Measurements from ENCODE around the gene KDM4C.

KDM4C gene

DNA sequence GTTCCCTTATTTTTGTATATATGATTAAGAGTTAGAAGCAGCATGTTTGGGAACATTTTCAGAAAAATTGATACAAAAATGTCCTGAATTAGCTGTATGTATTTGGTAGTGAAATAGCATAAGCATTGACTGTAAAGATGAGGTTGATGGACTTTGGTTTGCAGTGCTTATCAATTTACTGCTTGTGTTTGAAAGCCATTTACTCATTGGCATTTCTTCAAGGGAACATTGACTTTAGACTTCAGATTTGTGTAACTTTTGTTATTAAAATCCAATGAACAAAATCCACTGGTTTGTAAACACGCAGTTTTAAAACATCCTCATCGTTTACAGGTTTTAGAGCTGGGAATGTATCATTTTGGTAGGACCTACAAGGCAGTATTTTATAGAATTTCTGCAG lies 61.3 kb downstream of the KDM4C start:
- Histone ChIP-seq H3K27ac (ENCODE audit: low read depth, low read length) (no peak overlapping the region), H3K9ac (ENCODE audit: low read length in 5 of 5) (no peak overlapping the region), H3K9me3 (ENCODE audit: control insufficient read depth in 5 of 5, low read length in 5 of 5) (no peaks in the 10 kb centered on the region), H3K4me3 (ENCODE audit: low read depth in 1 of 5, low read length in 5 of 5) (no peak overlapping the region), H3K4me1 (ENCODE audit: control insufficient read depth in 5 of 5, insufficient read depth in 5 of 5, low read length in 5 of 5) (no peaks in the 10 kb centered on the region), H3K36me3 (ENCODE audit: control insufficient read depth in 5 of 5, insufficient read depth in 5 of 5, low read length in 5 of 5) (peaks cover 6 to 24% (median 13%) of the 10 kb centered on the region in 5 donors), H3K27me3 (ENCODE audit: control insufficient read depth in 5 of 5, insufficient read depth in 4 of 5, low read length in 5 of 5) (no peaks in the 10 kb centered on the region)

DNA sequence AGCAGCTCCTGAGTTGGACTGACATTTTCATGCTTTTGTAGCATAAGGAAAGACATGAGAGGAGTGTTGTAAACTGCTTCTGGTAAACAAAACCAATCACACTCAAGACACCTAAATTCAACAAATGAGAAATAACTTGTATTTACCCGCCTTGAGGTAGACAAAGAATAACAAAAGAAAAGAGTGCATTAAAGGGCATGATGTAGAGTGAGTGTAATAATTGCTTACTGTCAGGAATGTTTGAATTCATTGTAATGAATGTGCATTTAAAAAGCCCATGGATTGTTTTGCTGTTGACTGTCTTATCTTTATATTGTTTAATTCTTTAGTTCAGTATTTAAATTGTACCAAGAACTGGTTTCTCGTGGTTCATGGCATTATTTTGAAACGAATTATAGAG lies 61.8 kb downstream of the KDM4C start:
- H3K27ac ChIP-seq (ENCODE audit: low read depth, low read length): no peak overlapping the region
- H3K9me3 ChIP-seq (ENCODE audit: control insufficient read depth in 5 of 5, low read length in 5 of 5): no peaks in the 10 kb centered on the region
- H3K4me1 ChIP-seq (ENCODE audit: control insufficient read depth in 5 of 5, insufficient read depth in 5 of 5, low read length in 5 of 5): no peaks in the 10 kb centered on the region

DNA sequence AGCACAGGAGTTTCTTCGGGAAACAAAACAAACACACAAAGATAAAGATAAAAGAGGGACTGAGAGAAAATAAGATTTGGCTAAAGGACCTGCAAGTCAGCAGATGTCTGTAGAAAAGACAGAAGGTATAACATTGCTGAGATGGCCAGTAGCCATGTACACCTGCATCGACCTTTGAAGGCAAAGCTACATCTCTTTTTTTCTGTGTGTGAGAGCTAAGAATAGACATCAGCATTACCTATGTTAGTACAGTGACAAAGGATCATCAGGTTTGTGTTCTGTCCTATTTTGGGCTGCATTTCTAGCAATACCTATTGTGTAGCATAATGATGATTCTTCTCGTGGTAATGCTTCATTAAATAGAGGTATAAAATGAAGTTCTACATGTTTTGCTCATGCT lies 64.9 kb downstream of the KDM4C start:
- no peak overlapping the region for H3K4me3 ChIP-seq (ENCODE audit: low read depth in 1 of 5, low read length in 5 of 5)
- no peaks in the 10 kb centered on the region for H3K9me3 ChIP-seq (ENCODE audit: control insufficient read depth in 5 of 5, low read length in 5 of 5)
- no peak overlapping the region for H3K27ac ChIP-seq (ENCODE audit: low read depth, low read length)
- no peak overlapping the region for H3K9ac ChIP-seq (ENCODE audit: low read length in 5 of 5)
- H3K36me3 ChIP-seq (ENCODE audit: control insufficient read depth in 5 of 5, insufficient read depth in 5 of 5, low read length in 5 of 5): peaks cover 5 to 21% (median 11%) of the 10 kb centered on the region in 5 donors
- no peaks in the 10 kb centered on the region for H3K27me3 ChIP-seq (ENCODE audit: control insufficient read depth in 5 of 5, insufficient read depth in 4 of 5, low read length in 5 of 5)
- H3K4me1 ChIP-seq (ENCODE audit: control insufficient read depth in 5 of 5, insufficient read depth in 5 of 5, low read length in 5 of 5): no peaks in the 10 kb centered on the region

More for the DNA sequence above, 61.8 kb downstream of the KDM4C start:
- Histone ChIP-seq H3K9ac (ENCODE audit: low read length in 5 of 5) (no peak overlapping the region), H3K4me3 (ENCODE audit: low read depth in 1 of 5, low read length in 5 of 5) (no peak overlapping the region), H3K36me3 (ENCODE audit: control insufficient read depth in 5 of 5, insufficient read depth in 5 of 5, low read length in 5 of 5) (peaks cover 6 to 24% (median 14%) of the 10 kb centered on the region in 5 donors), H3K27me3 (ENCODE audit: control insufficient read depth in 5 of 5, insufficient read depth in 4 of 5, low read length in 5 of 5) (no peaks in the 10 kb centered on the region)

DNA sequence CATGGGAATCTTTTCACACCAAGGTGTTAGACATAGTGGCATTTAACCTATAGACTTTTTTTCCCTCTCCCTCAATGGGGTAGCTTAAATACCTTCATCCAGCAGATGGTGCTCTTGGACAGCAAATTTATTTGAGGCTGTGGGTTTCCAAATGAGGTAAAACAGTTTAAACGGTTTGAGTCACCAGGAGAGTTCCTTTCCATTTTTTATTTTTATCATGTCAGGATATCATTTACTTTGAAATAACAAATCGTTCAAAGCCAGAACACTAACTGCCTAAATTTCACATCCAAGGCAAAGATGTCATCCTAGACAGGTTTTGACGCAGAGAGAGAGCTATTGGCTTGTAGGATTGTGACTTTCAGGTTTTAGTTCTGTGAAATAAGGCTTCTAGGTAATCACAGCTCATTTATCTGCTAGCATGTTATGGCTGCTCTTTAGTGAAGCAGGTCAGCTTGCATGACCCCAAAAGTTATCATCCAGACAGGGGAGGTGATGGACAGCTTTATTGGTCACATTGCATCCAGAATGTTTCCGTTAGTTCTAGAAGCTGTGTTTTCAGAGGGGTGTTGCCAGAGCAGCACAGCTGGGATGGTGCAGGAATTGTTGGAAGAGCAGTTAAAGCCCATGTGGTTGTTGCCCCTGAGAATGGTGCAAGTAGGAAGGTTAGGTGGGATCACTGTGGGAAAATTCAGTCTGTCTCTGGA lies 69.8 kb downstream of the KDM4C start:
- Histone ChIP-seq H3K27me3 (ENCODE audit: control insufficient read depth in 5 of 5, insufficient read depth in 4 of 5, low read length in 5 of 5) (no peaks in the 10 kb centered on the region), H3K36me3 (ENCODE audit: control insufficient read depth in 5 of 5, insufficient read depth in 5 of 5, low read length in 5 of 5) (peaks cover 10 to 24% (median 11%) of the 10 kb centered on the region in 5 donors), H3K27ac (ENCODE audit: low read depth, low read length) (no peak overlapping the region), H3K9ac (ENCODE audit: low read length in 5 of 5) (no peak overlapping the region), H3K4me3 (ENCODE audit: low read depth in 1 of 5, low read length in 5 of 5) (no peak overlapping the region), H3K9me3 (ENCODE audit: control insufficient read depth in 5 of 5, low read length in 5 of 5) (peaks cover 0 to 5% (median 0%) of the 10 kb centered on the region in 5 donors), H3K4me1 (ENCODE audit: control insufficient read depth in 5 of 5, insufficient read depth in 5 of 5, low read length in 5 of 5) (no peaks in the 10 kb centered on the region)

DNA sequence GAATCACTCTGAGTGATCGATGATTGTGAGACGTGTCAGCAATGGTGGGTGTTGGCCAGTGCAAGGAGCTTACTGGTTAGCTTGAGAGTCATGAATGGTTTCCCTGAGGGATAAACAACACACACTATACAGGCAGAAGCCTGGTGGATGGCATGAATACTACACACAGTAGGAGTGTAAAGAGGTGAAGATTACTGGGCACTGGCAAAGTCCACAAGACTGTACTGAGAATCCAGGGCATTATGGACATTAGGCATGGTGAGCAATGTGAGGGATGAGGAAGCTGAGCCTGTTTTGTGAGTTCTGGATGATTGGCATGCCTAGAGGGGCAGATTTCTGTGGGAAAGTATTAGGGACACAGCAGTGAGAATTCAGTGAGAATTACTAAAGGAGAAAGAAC lies 71.3 kb downstream of the KDM4C start:
- peaks cover 4 to 10% (median 5%) of the 10 kb centered on the region in 5 donors for H3K36me3 ChIP-seq (ENCODE audit: control insufficient read depth in 5 of 5, insufficient read depth in 5 of 5, low read length in 5 of 5)
- H3K4me3 ChIP-seq (ENCODE audit: low read depth in 1 of 5, low read length in 5 of 5): no peak overlapping the region
- peaks cover 0 to 5% (median 0%) of the 10 kb centered on the region in 5 donors for H3K9me3 ChIP-seq (ENCODE audit: control insufficient read depth in 5 of 5, low read length in 5 of 5)
- no peaks in the 10 kb centered on the region for H3K27me3 ChIP-seq (ENCODE audit: control insufficient read depth in 5 of 5, insufficient read depth in 4 of 5, low read length in 5 of 5)
- H3K9ac ChIP-seq (ENCODE audit: low read length in 5 of 5): no peak overlapping the region
- H3K27ac ChIP-seq (ENCODE audit: low read depth, low read length): no peak overlapping the region
- no peaks in the 10 kb centered on the region for H3K4me1 ChIP-seq (ENCODE audit: control insufficient read depth in 5 of 5, insufficient read depth in 5 of 5, low read length in 5 of 5)

DNA sequence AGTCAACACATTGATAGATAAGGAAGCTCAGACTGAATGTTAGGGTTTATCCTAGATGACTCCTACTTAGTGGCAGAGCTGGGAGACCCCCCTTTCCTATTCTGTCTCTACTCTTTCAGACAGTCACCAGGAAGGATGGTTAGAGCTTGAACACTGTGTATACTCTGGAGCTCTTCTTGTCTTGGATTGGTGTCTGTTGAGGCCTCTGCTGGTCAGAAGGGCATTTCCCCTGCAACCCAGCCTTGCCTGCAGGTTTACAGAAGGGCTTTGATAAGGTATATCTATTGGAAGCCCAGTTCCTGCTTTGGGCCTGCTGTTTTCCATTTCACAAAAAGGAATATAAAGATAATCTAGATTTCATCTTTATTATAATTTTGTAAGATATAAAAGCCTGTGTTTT lies 71.8 kb downstream of the KDM4C start:
- Histone ChIP-seq H3K4me3 (ENCODE audit: low read depth in 1 of 5, low read length in 5 of 5) (no peak overlapping the region), H3K4me1 (ENCODE audit: control insufficient read depth in 5 of 5, insufficient read depth in 5 of 5, low read length in 5 of 5) (no peaks in the 10 kb centered on the region)

DNA sequence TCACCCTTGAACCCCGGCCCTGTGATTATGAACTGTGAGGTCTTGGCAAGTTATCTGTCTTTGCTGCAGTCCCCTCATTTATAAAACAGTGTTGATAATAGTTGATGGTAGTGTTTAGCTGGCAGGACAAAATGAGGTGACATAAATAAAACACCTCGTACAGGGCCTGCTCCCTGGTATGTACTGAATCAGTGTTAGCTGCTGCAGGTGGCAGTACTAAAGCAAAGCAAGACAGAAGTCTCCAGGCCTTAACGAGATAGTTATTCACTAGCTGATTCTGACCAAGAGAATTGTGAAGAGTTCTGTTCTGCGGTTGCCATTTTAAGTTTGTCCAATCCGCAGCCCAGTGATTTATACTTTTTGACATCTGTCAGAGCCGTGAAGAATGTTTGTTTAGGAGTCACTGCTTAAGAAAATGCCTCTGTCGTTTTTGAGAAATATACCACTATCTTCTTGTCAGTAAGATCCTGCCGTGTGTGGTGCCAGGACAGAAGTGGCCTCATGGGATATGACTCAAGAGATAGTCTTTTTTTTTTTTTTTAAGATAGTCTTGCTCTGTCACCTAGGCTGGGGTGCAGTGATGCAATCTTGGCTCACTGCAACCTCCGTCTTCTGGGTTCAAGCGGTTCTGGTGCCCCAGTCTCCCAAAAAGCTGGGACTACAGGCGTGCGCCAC lies 75.9 kb downstream of the KDM4C start:
- H3K27ac ChIP-seq (ENCODE audit: low read depth, low read length): no peak overlapping the region
- H3K4me1 ChIP-seq (ENCODE audit: control insufficient read depth in 5 of 5, insufficient read depth in 5 of 5, low read length in 5 of 5): no peaks in the 10 kb centered on the region
- no peaks in the 10 kb centered on the region for H3K27me3 ChIP-seq (ENCODE audit: control insufficient read depth in 5 of 5, insufficient read depth in 4 of 5, low read length in 5 of 5)
- no peak overlapping the region for H3K4me3 ChIP-seq (ENCODE audit: low read depth in 1 of 5, low read length in 5 of 5)
- peaks cover 0 to 6% (median 0%) of the 10 kb centered on the region in 5 donors for H3K9me3 ChIP-seq (ENCODE audit: control insufficient read depth in 5 of 5, low read length in 5 of 5)
- H3K9ac ChIP-seq (ENCODE audit: low read length in 5 of 5): no peak overlapping the region
- H3K36me3 ChIP-seq (ENCODE audit: control insufficient read depth in 5 of 5, insufficient read depth in 5 of 5, low read length in 5 of 5): peaks cover 5 to 17% (median 16%) of the 10 kb centered on the region in 5 donors

More for the DNA sequence above, 71.8 kb downstream of the KDM4C start:
- peaks cover 6 to 11% (median 8%) of the 10 kb centered on the region in 5 donors for H3K36me3 ChIP-seq (ENCODE audit: control insufficient read depth in 5 of 5, insufficient read depth in 5 of 5, low read length in 5 of 5)
- no peak overlapping the region for H3K27ac ChIP-seq (ENCODE audit: low read depth, low read length)
- H3K9ac ChIP-seq (ENCODE audit: low read length in 5 of 5): no peak overlapping the region
- peaks cover 0 to 6% (median 0%) of the 10 kb centered on the region in 5 donors for H3K9me3 ChIP-seq (ENCODE audit: control insufficient read depth in 5 of 5, low read length in 5 of 5)
- H3K27me3 ChIP-seq (ENCODE audit: control insufficient read depth in 5 of 5, insufficient read depth in 4 of 5, low read length in 5 of 5): no peaks in the 10 kb centered on the region

DNA sequence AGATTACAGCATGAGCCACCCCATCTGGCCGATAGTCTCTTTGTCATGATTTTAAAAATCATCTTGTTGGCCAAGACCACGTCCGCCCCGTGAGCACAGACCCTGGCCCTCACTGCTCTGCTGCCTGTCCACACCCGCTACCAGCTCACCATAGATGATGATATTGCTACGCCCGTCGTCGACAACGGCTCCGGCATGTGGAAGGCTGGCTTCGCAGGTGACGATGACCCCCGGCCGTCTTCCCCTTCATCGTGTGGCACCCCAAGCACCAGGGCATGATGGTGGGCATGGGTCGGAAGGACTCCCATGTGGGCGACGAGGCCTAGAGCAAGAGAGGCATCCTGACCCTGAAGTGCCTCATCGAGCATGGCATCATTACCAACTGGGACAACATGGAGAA lies 76.5 kb downstream of the KDM4C start:
- H3K4me1 ChIP-seq (ENCODE audit: control insufficient read depth in 5 of 5, insufficient read depth in 5 of 5, low read length in 5 of 5): no peaks in the 10 kb centered on the region
- H3K4me3 ChIP-seq (ENCODE audit: low read depth in 1 of 5, low read length in 5 of 5): no peak overlapping the region
- no peak overlapping the region for H3K27ac ChIP-seq (ENCODE audit: low read depth, low read length)
- H3K9ac ChIP-seq (ENCODE audit: low read length in 5 of 5): no peak overlapping the region
- H3K9me3 ChIP-seq (ENCODE audit: control insufficient read depth in 5 of 5, low read length in 5 of 5): peaks cover 0 to 6% (median 0%) of the 10 kb centered on the region in 5 donors
- no peaks in the 10 kb centered on the region for H3K27me3 ChIP-seq (ENCODE audit: control insufficient read depth in 5 of 5, insufficient read depth in 4 of 5, low read length in 5 of 5)
- H3K36me3 ChIP-seq (ENCODE audit: control insufficient read depth in 5 of 5, insufficient read depth in 5 of 5, low read length in 5 of 5): peaks cover 5 to 17% (median 14%) of the 10 kb centered on the region in 5 donors

DNA sequence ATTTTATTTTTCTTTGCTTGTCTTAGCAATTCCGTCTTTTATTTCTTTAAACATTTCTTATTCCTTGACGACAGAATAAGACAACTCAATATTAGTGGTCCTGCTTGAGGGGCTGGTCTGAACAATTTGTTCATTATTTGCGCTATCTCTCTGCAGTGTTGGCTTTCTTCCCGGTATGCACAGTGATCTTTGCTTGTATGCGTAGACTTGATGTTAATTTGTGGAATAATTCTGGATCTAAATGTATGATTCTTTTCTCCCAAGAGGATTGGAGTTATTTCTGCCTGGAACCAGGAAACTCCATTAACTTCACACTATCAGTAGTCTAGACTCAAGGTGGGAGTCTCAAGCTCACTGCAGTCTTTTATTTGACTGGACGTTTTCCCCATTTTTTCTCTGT lies 80.4 kb downstream of the KDM4C start:
- H3K27me3 ChIP-seq (ENCODE audit: control insufficient read depth in 5 of 5, insufficient read depth in 4 of 5, low read length in 5 of 5): no peaks in the 10 kb centered on the region
- H3K4me3 ChIP-seq (ENCODE audit: low read depth in 1 of 5, low read length in 5 of 5): no peak overlapping the region
- H3K4me1 ChIP-seq (ENCODE audit: control insufficient read depth in 5 of 5, insufficient read depth in 5 of 5, low read length in 5 of 5): no peaks in the 10 kb centered on the region
- H3K9ac ChIP-seq (ENCODE audit: low read length in 5 of 5): no peak overlapping the region
- no peak overlapping the region for H3K27ac ChIP-seq (ENCODE audit: low read depth, low read length)
- H3K9me3 ChIP-seq (ENCODE audit: control insufficient read depth in 5 of 5, low read length in 5 of 5): peaks cover 0 to 2% (median 0%) of the 10 kb centered on the region in 5 donors
- peaks cover 0 to 14% (median 13%) of the 10 kb centered on the region in 5 donors for H3K36me3 ChIP-seq (ENCODE audit: control insufficient read depth in 5 of 5, insufficient read depth in 5 of 5, low read length in 5 of 5)

DNA sequence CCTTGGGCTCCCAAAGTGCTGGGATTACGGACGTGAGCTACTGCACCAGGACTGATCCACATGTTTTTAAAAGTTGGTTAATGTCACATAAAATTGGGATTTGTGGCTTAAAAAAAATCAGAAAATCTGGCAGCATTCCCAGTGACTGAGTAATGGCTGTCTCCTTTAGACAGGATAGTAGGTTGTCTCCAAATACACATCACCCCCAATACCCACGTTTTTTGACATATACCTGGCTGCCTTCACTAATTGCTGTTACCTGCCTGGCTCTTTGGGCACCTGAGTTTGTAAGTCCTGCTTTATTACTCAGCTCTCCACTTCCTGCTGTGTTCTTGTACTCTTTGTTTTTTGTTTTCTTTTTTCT lies 84.8 kb downstream of the KDM4C start:
- H3K4me3 ChIP-seq (ENCODE audit: low read depth in 1 of 5, low read length in 5 of 5): no peak overlapping the region
- H3K4me1 ChIP-seq (ENCODE audit: control insufficient read depth in 5 of 5, insufficient read depth in 5 of 5, low read length in 5 of 5): no peaks in the 10 kb centered on the region
- H3K27me3 ChIP-seq (ENCODE audit: control insufficient read depth in 5 of 5, insufficient read depth in 4 of 5, low read length in 5 of 5): no peaks in the 10 kb centered on the region
- no peak overlapping the region for H3K27ac ChIP-seq (ENCODE audit: low read depth, low read length)
- H3K36me3 ChIP-seq (ENCODE audit: control insufficient read depth in 5 of 5, insufficient read depth in 5 of 5, low read length in 5 of 5): peaks cover 0 to 2% (median 0%) of the 10 kb centered on the region in 5 donors
- H3K9me3 ChIP-seq (ENCODE audit: control insufficient read depth in 5 of 5, low read length in 5 of 5): no peaks in the 10 kb centered on the region
- H3K9ac ChIP-seq (ENCODE audit: low read length in 5 of 5): no peak overlapping the region
